ENCODE results near the gene SASH1. TPM values are rescaled to one million over a fixed set of nuclear protein-coding genes. Genes with fewer than 3 reads are reported as not detected.

SASH1 gene
- total RNA-seq, 2 experiments from 2014 or later, result not detected

DNA sequence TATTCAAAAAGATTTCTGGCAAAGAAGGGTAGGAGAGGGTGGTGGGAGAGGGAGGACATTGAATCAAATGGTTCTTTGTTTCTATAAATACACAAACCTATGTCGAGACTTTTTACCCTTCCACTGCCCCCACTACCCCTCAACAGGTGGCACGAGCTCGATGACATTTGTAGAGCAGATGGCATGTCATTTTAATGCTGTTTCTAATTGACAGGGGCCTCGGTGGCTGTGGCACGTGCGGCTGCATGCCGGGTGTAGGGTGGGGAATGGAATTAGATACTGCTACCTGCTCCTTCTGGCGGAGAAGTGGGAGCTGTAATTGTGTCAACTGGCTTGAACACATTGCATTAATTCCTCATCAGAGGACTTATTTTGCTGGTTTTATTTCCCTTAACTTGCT is 29.1 kb upstream of the SASH1 start:
- ChIA-PET POLR2A (no interaction called here), CTCF (interaction anchor here (1.3 kb wide), 1 partner anchor 9 kb away, joined by 3 read pairs; no protein-coding TSS in a partner anchor)
- ATAC-seq, result no peak
- H3K27ac Mint-ChIP-seq, result no peak overlapping the region
- H3K4me1 Mint-ChIP-seq (ENCODE audit: low read depth), result no peaks in the 10 kb centered on the region
- no peaks in the 10 kb centered on the region for H3K36me3 Mint-ChIP-seq (ENCODE audit: low read depth)
- no peak overlapping the region for H3K4me3 Mint-ChIP-seq
- no peaks in the 10 kb centered on the region for H3K9me3 Mint-ChIP-seq (ENCODE audit: insufficient read depth)
- H3K27me3 Mint-ChIP-seq (ENCODE audit: low read depth), result no peaks in the 10 kb centered on the region
- DNase-seq, result no peak

DNA sequence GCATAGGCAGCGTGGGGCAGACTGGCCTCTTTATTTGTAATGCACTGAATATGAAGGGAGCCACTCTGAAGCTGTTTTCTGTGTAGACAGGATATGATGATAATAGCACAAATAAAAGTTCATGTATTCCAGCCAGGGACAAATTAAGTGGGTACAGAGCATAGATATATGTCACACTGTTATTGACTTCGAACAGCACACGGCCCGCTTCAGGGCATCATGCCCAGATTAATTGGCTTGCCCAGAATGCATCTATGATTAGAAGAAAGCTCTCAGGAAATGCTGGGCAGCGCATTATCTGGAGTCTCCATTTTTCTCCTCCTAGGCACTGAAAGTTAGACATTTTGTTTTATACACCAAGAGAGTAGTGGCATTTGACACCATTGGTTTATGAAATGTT is 26.3 kb upstream of the SASH1 start:
- no peak for DNase-seq
- ChIA-PET CTCF (no interaction called here), POLR2A (no interaction called here)
- ATAC-seq, result no peak
- H3K27ac Mint-ChIP-seq, result no peak overlapping the region
- H3K36me3 Mint-ChIP-seq (ENCODE audit: low read depth), result no peaks in the 10 kb centered on the region
- no peaks in the 10 kb centered on the region for H3K9me3 Mint-ChIP-seq (ENCODE audit: insufficient read depth)
- H3K27me3 Mint-ChIP-seq (ENCODE audit: low read depth), result no peaks in the 10 kb centered on the region
- no peak overlapping the region for H3K4me3 Mint-ChIP-seq
- no peaks in the 10 kb centered on the region for H3K4me1 Mint-ChIP-seq (ENCODE audit: low read depth)

DNA sequence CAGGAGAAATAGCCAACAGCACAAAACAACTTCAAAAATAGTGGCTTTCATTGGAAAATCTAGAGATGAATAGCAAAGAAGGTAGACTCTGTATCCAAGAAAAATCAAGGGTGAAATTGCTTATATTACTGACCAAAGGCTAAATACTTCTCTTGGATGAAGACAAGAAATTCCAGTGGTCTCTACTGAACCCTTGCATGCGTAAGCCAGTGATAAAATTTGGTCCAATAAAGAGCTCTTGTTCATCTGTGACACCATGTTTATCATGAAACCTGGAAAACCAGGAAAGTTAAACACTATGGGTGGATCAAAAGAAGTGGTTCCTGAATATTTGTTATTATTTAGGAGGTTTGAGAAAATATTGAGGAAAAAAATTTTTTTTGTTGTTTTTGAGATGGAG is 25.6 kb upstream of the SASH1 start:
- H3K36me3 Mint-ChIP-seq (ENCODE audit: low read depth), result no peaks in the 10 kb centered on the region
- no peak overlapping the region for H3K27ac Mint-ChIP-seq
- H3K9me3 Mint-ChIP-seq (ENCODE audit: insufficient read depth), result no peaks in the 10 kb centered on the region
- no peaks in the 10 kb centered on the region for H3K4me1 Mint-ChIP-seq (ENCODE audit: low read depth)
- ATAC-seq (no peak), DNase-seq (no peak)
- ChIA-PET POLR2A (no interaction called here), CTCF (no interaction called here)
- no peak overlapping the region for H3K4me3 Mint-ChIP-seq
- no peaks in the 10 kb centered on the region for H3K27me3 Mint-ChIP-seq (ENCODE audit: low read depth)

DNA sequence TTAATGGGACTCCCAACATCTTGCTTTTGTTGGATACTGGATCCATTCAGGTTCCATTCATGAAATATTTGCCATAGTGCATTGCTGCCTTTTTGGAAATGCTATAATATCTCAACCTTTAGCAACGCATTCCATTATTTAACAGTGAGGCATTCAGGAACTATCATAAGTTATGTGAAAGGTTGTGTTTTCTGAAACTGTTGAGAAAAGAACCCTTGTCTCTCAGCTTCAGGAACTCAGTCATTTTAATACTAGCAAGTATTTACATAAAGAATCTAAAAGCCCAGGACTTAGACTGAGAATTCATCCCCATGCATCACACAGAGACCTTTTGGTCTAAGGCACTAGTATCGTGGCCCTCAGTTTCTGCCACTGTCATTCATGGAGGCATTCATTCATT is 24.9 kb upstream of the SASH1 start:
- Mint-ChIP-seq H3K4me3 (no peak overlapping the region), H3K36me3 (ENCODE audit: low read depth) (no peaks in the 10 kb centered on the region), H3K4me1 (ENCODE audit: low read depth) (no peaks in the 10 kb centered on the region), H3K9me3 (ENCODE audit: insufficient read depth) (no peaks in the 10 kb centered on the region), H3K27me3 (ENCODE audit: low read depth) (no peaks in the 10 kb centered on the region), H3K27ac (no peak overlapping the region)
- DNase-seq, result no peak
- ChIA-PET POLR2A (no interaction called here), CTCF (no interaction called here)
- ATAC-seq, result no peak

DNA sequence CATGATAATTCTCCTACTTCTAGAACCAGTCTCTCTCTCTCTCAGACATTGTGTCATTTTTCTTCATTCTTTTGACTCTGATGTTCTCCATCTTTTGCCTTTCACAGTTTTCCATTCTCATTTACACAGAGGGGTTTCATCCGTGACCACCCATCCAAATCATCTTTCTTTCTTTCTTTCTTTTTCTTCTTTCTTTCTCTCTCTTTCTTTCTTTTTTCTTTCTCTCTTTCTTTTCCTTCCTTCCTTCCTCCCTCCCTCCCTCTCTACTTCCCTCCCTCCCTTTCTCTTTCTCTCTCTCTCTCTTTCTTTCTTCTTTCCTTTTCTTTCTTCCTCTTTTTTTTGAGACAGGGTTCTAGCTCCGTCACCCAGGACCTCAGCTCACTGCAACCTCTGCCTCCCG is 19.9 kb upstream of the SASH1 start:
- Mint-ChIP-seq H3K27me3 (ENCODE audit: low read depth) (no peaks in the 10 kb centered on the region), H3K27ac (no peak overlapping the region), H3K4me1 (ENCODE audit: low read depth) (no peaks in the 10 kb centered on the region), H3K4me3 (no peak overlapping the region), H3K36me3 (ENCODE audit: low read depth) (no peaks in the 10 kb centered on the region), H3K9me3 (ENCODE audit: insufficient read depth) (no peaks in the 10 kb centered on the region)
- POLR2A ChIA-PET, result no interaction called here
- no peak for DNase-seq
- CTCF ChIA-PET, result interaction anchor here (1.0 kb wide), 1 partner anchor 9 kb away, joined by 3 read pairs; no protein-coding TSS in a partner anchor
- ATAC-seq, result no peak

DNA sequence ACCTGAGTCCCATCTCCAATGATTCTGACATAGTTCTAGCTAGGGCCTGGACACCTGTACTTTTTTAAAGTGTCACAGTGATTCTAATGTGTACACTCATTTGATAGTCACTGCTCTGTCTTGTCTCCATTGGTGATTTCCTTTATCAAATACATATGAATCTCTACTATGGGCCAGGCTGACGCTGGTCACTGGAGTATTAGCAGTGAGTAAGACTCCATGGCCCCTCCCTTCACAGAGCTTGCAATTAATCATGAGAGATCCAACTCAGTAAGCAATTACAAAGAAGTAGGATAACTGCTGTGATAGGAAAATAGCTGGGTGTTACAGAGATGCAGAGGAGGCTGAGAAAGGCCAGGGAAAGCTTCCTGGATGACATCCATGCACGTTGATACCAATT is 19.3 kb upstream of the SASH1 start:
- H3K27me3 Mint-ChIP-seq (ENCODE audit: low read depth), result no peaks in the 10 kb centered on the region
- ATAC-seq (no peak), DNase-seq (no peak)
- H3K36me3 Mint-ChIP-seq (ENCODE audit: low read depth), result no peaks in the 10 kb centered on the region
- no peaks in the 10 kb centered on the region for H3K4me1 Mint-ChIP-seq (ENCODE audit: low read depth)
- no peaks in the 10 kb centered on the region for H3K9me3 Mint-ChIP-seq (ENCODE audit: insufficient read depth)
- POLR2A ChIA-PET, result no interaction called here
- H3K27ac Mint-ChIP-seq, result no peak overlapping the region
- H3K4me3 Mint-ChIP-seq, result no peak overlapping the region
- CTCF ChIA-PET, result interaction anchor here (1.0 kb wide), 1 partner anchor 9 kb away, joined by 3 read pairs; no protein-coding TSS in a partner anchor

DNA sequence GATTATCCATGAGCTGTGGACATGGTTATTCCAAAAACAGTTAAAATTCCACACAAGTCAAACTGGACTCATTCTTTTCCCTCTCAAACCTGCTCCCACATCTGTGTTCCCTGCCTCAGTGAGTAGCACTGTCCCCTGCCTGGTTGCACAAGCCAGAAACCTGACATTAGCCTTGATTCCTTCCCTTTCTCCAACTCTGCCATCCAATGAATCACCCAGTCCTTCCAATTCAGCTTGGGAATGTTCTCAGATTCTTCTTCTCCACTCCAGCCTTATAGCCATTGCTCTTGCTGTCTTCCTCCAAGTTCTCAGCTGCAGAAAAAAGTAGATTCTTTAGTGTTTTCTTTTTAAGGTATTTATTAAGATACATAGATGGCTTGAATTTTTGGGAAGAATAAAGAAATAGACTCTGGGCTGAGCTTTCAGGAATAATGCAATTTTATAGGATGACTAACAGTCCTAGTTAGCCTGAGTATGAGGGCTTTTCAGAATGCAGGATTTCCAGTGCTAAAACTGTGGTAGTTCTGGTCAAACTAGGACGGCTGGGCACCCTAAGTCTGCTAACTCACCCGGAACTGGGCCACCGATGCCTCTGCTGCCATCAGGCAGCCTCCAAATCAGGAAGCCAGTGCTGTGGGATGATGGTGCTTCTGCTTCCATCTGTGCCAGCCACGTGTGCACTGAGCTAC is 18.2 kb upstream of the SASH1 start:
- no peaks in the 10 kb centered on the region for H3K9me3 Mint-ChIP-seq (ENCODE audit: insufficient read depth)
- H3K4me1 Mint-ChIP-seq (ENCODE audit: low read depth), result no peaks in the 10 kb centered on the region
- CTCF ChIA-PET, result no interaction called here
- H3K4me3 Mint-ChIP-seq, result no peak overlapping the region
- POLR2A ChIA-PET, result no interaction called here
- DNase-seq (no peak), ATAC-seq (no peak)
- H3K27ac Mint-ChIP-seq, result no peak overlapping the region
- H3K36me3 Mint-ChIP-seq (ENCODE audit: low read depth), result no peaks in the 10 kb centered on the region
- peaks cover under 1% of the 10 kb centered on the region for H3K27me3 Mint-ChIP-seq (ENCODE audit: low read depth)

DNA sequence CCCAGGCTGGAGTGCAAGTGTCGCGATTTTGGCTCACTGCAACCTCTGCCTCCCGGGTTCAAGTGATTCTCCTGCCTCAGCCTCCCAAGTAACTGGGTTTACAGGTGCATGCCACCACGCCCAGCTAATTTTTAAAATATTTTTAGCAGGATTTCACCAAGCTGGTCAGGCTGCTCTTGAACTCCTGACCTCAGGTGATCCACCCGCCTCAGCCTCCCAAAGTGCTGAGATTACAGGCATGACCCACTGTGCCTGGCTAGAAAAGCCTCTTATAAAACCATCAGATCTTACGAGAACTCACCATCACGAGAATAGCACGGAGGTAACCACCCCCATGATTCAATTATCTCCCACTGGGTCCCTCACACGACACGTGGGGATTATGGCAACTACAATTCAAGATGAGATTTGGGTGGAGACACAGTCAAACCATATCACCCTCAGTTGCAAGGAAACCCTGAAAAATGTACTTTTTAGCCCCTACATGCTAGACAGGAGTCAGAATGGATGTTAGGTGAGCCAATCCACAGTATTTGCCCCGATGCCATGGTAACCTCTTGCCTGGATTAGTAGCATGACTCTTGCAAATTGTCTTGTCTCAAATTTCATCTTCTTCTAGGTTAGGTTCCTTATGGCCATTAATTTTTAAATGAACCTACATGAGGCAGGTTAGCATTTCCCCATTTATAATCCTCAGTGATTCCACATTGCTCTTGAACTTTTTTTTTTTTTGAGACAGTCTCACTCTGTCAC is 17.1 kb upstream of the SASH1 start:
- Mint-ChIP-seq H3K4me3 (no peak overlapping the region), H3K4me1 (ENCODE audit: low read depth) (no peaks in the 10 kb centered on the region), H3K27me3 (ENCODE audit: low read depth) (peaks cover 4% of the 10 kb centered on the region), H3K9me3 (ENCODE audit: insufficient read depth) (no peaks in the 10 kb centered on the region), H3K27ac (no peak overlapping the region), H3K36me3 (ENCODE audit: low read depth) (no peaks in the 10 kb centered on the region)
- ChIA-PET CTCF (no interaction called here), POLR2A (no interaction called here)
- ATAC-seq, result no peak
- DNase-seq, result no peak

DNA sequence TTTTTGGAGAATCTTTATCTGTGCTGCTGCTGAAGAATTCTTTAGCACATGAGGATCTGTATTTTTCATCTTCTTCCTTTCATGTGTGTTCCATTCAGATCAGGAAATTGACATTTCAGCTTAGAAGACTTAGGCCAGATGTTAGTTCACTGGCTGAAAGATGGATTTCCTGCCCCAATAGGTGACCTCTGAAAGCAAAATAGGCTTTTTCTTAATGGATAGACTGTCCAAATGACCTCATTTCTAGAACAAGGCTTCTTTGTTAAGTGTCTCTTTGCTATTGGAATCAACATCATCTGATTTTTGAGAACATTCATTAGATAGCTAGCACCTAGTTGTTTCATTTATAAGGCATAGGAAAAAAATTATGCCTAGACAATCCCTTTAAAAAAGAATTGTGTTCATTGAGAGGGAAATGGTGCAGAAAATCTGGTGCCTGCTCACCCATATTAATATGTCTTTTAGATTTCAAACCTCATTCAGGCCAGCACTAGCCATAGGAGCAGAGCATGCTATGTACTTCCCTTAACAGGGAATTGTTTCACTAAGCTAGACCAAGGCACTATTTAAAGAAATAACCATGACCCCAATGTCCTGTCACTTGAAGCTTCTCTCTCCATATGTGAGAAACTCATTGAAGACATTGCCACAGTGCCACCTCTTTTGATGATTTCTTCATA is 13.6 kb upstream of the SASH1 start:
- Mint-ChIP-seq H3K4me1 (ENCODE audit: low read depth) (no peaks in the 10 kb centered on the region), H3K4me3 (no peak overlapping the region), H3K36me3 (ENCODE audit: low read depth) (no peaks in the 10 kb centered on the region), H3K27ac (no peak overlapping the region), H3K27me3 (ENCODE audit: low read depth) (peaks cover 8% of the 10 kb centered on the region), H3K9me3 (ENCODE audit: insufficient read depth) (no peaks in the 10 kb centered on the region)
- DNase-seq (no peak), ATAC-seq (no peak)
- ChIA-PET POLR2A (no interaction called here), CTCF (no interaction called here)

DNA sequence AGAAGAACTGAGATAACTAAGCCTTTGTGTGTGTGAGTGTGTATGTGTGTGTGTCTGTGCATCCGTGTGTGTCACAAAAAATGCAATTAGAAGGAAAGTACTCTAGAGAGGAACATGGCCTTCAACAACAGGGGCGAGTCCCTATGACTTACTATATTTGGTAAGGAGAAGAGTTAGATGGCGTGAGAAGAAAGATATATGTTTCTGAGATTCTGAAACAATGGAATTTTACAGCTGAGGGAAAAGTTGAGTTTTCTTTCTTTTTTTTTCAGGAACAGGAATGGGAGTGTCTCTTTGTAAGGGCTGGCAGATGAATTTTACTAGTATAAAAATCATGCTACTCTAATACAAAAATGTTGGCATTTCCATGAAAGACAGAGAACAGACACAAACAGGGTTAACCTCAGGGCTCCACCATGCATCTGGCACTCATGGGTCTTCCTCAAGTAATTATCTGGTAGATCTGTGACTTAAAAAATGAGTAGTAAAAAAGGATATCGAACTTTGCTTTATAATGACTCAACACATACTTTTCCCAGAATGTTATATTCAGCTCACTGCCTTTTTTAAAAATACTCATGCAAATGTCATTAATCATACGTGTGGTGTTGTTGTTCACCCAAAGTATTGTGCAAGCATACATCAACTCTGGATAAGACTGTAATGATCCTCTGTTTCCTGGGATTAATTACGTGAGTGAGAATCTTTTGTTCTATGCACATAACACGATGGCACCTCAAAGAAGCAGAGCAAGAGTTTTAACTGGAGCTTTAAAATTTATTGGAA is 12.8 kb upstream of the SASH1 start:
- no peak for ATAC-seq
- no peaks in the 10 kb centered on the region for H3K4me1 Mint-ChIP-seq (ENCODE audit: low read depth)
- CTCF ChIA-PET, result interaction anchor here (1.2 kb wide), 1 partner anchor 17 kb away, joined by 3 read pairs; no protein-coding TSS in a partner anchor

DNA sequence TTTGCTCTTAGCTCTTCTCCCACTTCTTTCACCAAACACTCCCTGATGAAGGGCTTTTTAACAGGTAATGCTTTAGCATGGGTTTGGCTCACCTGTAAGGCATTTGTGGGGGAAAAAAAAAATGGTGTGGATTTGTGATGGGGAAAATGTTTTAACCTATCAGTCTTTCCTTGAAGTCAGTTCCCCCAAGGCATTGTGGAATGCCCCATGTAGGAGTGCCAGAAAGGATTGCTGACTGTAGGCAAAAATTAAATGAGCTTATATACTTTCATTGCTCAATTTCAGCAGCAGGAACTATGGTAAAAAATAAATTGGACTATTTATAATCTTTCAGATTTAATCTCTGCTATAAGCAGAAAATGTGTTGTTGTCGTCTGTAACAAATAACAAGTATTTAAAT is 10.6 kb upstream of the SASH1 start:
- ATAC-seq, result no peak
- no peak for DNase-seq
- ChIA-PET CTCF (no interaction called here), POLR2A (no interaction called here)
- no peaks in the 10 kb centered on the region for H3K36me3 Mint-ChIP-seq (ENCODE audit: low read depth)
- H3K27me3 Mint-ChIP-seq (ENCODE audit: low read depth), result peaks cover 8% of the 10 kb centered on the region
- H3K4me1 Mint-ChIP-seq (ENCODE audit: low read depth), result no peaks in the 10 kb centered on the region
- H3K9me3 Mint-ChIP-seq (ENCODE audit: insufficient read depth), result no peaks in the 10 kb centered on the region
- H3K27ac Mint-ChIP-seq, result no peak overlapping the region
- no peak overlapping the region for H3K4me3 Mint-ChIP-seq

More for the DNA sequence above, 12.8 kb upstream of the SASH1 start:
- Mint-ChIP-seq H3K27me3 (ENCODE audit: low read depth) (peaks cover 8% of the 10 kb centered on the region), H3K9me3 (ENCODE audit: insufficient read depth) (no peaks in the 10 kb centered on the region), H3K27ac (no peak overlapping the region), H3K36me3 (ENCODE audit: low read depth) (no peaks in the 10 kb centered on the region), H3K4me3 (no peak overlapping the region)
- no peak for DNase-seq
- POLR2A ChIA-PET, result no interaction called here

DNA sequence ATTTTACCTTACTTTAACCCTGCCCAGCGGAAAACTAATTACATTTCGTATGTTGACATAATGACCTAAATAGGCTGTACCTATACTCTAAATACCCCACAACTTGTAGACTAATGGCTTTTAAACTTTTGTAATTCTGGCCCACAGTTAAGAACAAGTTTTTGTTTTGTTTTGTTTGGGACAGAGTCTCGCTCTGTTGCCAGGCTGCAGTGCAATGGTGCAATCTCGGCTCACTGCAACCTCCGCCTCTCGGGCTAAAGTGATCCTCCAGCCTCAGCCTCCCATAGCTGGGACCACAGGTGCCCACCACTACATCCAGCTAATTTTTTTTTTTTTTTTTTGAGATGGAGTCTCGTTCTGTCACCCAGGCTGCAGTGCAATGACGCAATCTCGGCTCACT is 5.7 kb upstream of the SASH1 start:
- POLR2A ChIA-PET, result no interaction called here
- Mint-ChIP-seq H3K4me1 (ENCODE audit: low read depth) (peaks cover 1% of the 10 kb centered on the region), H3K9me3 (ENCODE audit: insufficient read depth) (no peaks in the 10 kb centered on the region), H3K27ac (no peak overlapping the region), H3K4me3 (no peak overlapping the region), H3K27me3 (ENCODE audit: low read depth) (peaks cover 3% of the 10 kb centered on the region), H3K36me3 (ENCODE audit: low read depth) (no peaks in the 10 kb centered on the region)
- ATAC-seq (no peak), DNase-seq (no peak)
- CTCF ChIA-PET, result no interaction called here
